HL-60 (cell line): ENCODE measurements around the gene TMEM247.

Experiments
- DNase-seq, 2 experiments: peaks; one replicate each; pipeline ENCODE4 v3.0.0-alpha.2; 2010 to 2020; ENCODE audit warnings: low read depth in 1 of 2, low spot score in 1 of 2
- H3K27ac ChIP-seq: fragments of 250-450 bp; sonication (Bioruptor Pico); replicated peaks from 2 replicates; pipeline ENCODE4 v1.5.1; 2020; ENCODE audit warnings: mild to moderate bottlenecking, moderate library complexity
- H3K27me3 ChIP-seq: fragments of 250-450 bp; sonication (Bioruptor Pico); 2 replicates; pipeline ENCODE4 v1.5.1; 2021; ENCODE audit warnings: mild to moderate bottlenecking, moderate library complexity; ENCODE audit not compliant: insufficient read depth, poor library complexity, severe bottlenecking
- H3K4me3 ChIP-seq: replicated peaks from 2 replicates; pipeline ENCODE4 v1.5.1; 2011; ENCODE audit warnings: mild to moderate bottlenecking, control low read depth, low read length; ENCODE audit not compliant: insufficient read depth
- CTCF ChIP-seq: IDR thresholded peaks from one replicate; pipeline ENCODE4 v1.5.1; 2011; ENCODE audit warnings: low read length, control low read depth, inconsistent platforms; ENCODE audit not compliant: insufficient read depth
- GABPA ChIP-seq: IDR thresholded peaks from 2 replicates; pipeline ENCODE4 v1.6.1; 2012; ENCODE audit warnings: low read depth
- POLR2AphosphoS5 ChIP-seq: IDR thresholded peaks from 2 replicates; pipeline ENCODE4 v1.6.1; 2012; ENCODE audit warnings: low read depth
- REST ChIP-seq: IDR thresholded peaks from 2 replicates; pipeline ENCODE4 v1.6.1; 2012; ENCODE audit warnings: low read depth; ENCODE audit not compliant: insufficient replicate concordance
- SPI1 ChIP-seq: IDR thresholded peaks from 2 replicates; pipeline ENCODE4 v1.6.1; 2012; ENCODE audit warnings: low read depth, mild to moderate bottlenecking, borderline replicate concordance

TMEM247 gene

GRCh38 chr2:46531863-46532262, 52.5 kb downstream of the TMEM247 start:
- no peaks in the 10 kb centered on the region for H3K27me3 ChIP-seq
- DNase-seq = no peak
- H3K27ac ChIP-seq = no peak overlapping the region
- TF ChIP-seq SPI1 (no peak), POLR2AphosphoS5 (no peak), REST (no peak), CTCF (no peak), GABPA (no peak)
- no peak overlapping the region for H3K4me3 ChIP-seq
